Urinary bladder (tissue), 4 donors: Measurements from ENCODE around the gene MIER2. TPM values are rescaled to one million over a fixed set of nuclear protein-coding genes. Genes with fewer than 3 reads are reported as not detected.
"Not testable (repeated sequence)": the region's sequence is repeated elsewhere in the genome, so short reads cannot be mapped to it uniquely, and the experiment has no call there.

Experiments used
- DNase-seq: peaks from one replicate; pipeline ENCODE4 v3.0.0-alpha.2; 2015; ENCODE audit errors: extremely low spot score
- H3K27ac ChIP-seq: one replicate; pipeline ENCODE4 v1.5.1; 2013; ENCODE audit warnings: low read depth, mild to moderate bottlenecking, moderate library complexity
- H3K36me3 ChIP-seq: one replicate; pipeline ENCODE4 v1.6.1; 2013; ENCODE audit warnings: mild to moderate bottlenecking, moderate library complexity; ENCODE audit not compliant: insufficient read depth
- H3K4me1 ChIP-seq: one replicate; pipeline ENCODE4 v1.6.1; 2013; ENCODE audit warnings: mild to moderate bottlenecking, moderate library complexity; ENCODE audit not compliant: insufficient read depth
- H3K4me3 ChIP-seq: one replicate; pipeline ENCODE4 v1.5.1; 2013; ENCODE audit warnings: low read depth, low read length
- WGBS: extraction: QIAGEN DNeasy Blood & Tissue Kit; methylation state at CpG from one replicate; pipeline ENCODE4 v1.1.7; 2013; 5-methylcytosine and 5-hydroxymethylcytosine counted together
- polyA plus RNA-seq: library from polyadenylated mRNA; stranded (reverse); fragments of 200-250 nt; gene quantifications from one replicate; pipeline ENCODE4 v1.2.3, GENCODE V29; 2013
- total RNA-seq: library from RNA; depleted of rRNA; stranded (reverse); fragments of >200 nt; gene quantifications from one replicate; pipeline ENCODE4 v1.2.3, GENCODE V29; 2014
- donor health status: healthy with polysubstance abuse.
- donor health status: healthy.

MIER2 gene
- 16.0 TPM for total RNA-seq
- 30.4 TPM for polyA plus RNA-seq

DNA sequence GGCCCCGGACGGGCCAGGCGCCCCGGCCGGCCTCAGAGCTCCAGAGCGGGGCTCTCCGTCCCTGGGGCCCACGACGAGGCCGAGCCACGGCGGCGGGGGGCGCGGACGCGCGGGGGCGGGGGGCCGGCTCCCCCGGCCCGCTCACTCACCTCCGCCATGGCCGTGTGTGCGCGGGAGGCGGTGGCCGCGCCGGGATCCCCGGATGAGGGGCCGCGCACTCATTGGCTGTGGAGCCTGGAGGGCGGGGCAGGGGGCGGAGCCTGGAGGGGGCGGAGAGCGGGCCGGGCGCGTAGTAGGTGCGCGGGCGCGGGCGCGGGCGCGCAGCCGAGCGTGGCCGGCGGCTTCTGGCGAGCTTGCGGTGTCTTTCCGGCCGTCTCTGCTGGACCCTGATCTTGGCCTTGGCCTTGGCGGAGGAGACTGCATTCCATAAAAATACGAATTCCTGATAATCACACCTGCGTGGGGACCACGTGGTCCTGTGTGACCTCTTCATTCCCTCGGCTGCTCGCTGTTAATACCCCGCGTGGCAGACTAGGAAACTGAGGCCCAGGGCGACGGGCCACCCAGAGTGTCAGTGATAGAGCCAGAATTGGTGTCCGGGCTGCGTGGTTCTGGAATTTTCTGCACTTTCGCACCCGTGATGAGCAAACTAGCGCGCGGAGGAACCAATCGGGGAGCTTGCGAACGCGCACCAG is at the start of gene MIER2:
Gene MIER2, minus strand, starts transcription at position 172 of the 695 bp plus-strand sequence. Its CDS starts 14 bp downstream, at position 158.
- Histone ChIP-seq H3K27ac (no peak within 1 kb of the TSS), H3K4me1 (no peaks in the 10 kb centered on the region), H3K4me3 (peak within 1 kb of the TSS; percentile 94), H3K36me3 (no peaks in the 10 kb centered on the region)
- 5% methylated on average over 77 of the region's 77 CpGs for WGBS
- DNase-seq, result no peak

- not testable (repeated sequence) for DNase-seq, H3K27ac ChIP-seq, H3K36me3 ChIP-seq, H3K4me1 ChIP-seq, H3K4me3 ChIP-seq
These were observed 49.0 kb upstream of the MIER2 start for GRCh38 chr19:393560-393959.

DNA sequence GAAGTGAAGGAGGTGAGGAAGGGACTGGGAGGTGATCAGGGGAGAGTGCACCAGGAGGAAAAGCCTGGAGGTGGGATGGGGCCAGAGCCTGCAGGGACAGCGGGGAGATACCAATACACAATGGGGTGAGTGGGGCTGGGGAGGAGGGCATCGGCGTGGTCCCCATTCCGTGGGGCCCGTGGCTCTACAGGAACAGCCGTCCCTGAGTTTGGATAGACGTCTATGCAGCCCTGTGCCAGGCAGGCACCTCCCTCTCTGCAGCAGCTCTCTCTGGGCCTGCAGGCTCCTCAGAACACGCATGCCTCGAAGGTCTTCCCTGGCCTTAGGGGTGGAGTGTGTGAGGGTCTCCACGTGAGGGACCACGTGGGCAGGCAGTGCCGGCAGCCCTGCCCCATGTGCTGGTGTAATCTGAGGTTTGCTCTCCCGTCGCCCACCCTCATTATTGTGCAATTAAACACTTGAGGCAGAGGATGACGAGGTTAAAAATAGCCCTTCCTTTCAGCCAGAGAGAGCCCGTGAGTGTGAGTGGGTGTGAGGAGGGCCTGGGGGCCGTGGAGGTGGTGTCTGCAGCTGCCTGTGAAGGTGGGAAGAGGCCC is 47.9 kb upstream of the MIER2 start:
- 54% methylated on average over 17 of the region's 17 CpGs for WGBS
- H3K36me3 ChIP-seq, result no peaks in the 10 kb centered on the region
- no peak for DNase-seq
- no peak overlapping the region for H3K4me3 ChIP-seq
- H3K4me1 ChIP-seq, result no peaks in the 10 kb centered on the region
- no peak overlapping the region for H3K27ac ChIP-seq

GRCh38 chr19:391726-392374 is 47.3 kb upstream of the MIER2 start:
- WGBS, result 89% methylated on average over 30 of the region's 30 CpGs
- H3K36me3 ChIP-seq, result no peaks in the 10 kb centered on the region
- H3K27ac ChIP-seq, result no peak overlapping the region
- no peak overlapping the region for H3K4me3 ChIP-seq
- no peaks in the 10 kb centered on the region for H3K4me1 ChIP-seq
- no peak for DNase-seq

DNA sequence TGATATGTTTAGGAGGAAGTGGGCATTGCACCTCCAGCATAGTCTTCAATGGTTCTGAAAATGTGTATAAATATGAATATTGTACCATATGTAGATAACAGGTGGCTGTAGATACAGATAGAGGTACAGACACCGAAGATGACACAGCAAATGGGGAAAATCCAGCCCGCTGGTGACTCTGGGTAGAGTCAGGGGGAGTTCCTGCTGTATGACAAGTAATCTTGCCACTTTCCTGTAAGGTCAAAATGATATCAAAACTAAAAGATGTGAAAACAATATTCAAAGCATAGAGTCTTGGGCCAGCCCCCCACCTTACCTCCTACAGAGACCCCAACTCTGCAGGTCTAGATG is 46.6 kb upstream of the MIER2 start:
- Histone ChIP-seq H3K27ac (no peak overlapping the region), H3K4me3 (no peak overlapping the region), H3K4me1 (no peaks in the 10 kb centered on the region), H3K36me3 (no peaks in the 10 kb centered on the region)
- WGBS, result 80% methylated on average over 2 of the region's 2 CpGs
- DNase-seq, result no peak

GRCh38 chr19:390386-391206 is 46.0 kb upstream of the MIER2 start:
- no peak overlapping the region for H3K4me3 ChIP-seq
- whole genome bisulfite sequencing, result 71% methylated on average over 30 of the region's 30 CpGs
- H3K27ac ChIP-seq, result no peak overlapping the region
- H3K4me1 ChIP-seq, result no peaks in the 10 kb centered on the region
- no peaks in the 10 kb centered on the region for H3K36me3 ChIP-seq
- DNase-seq, result no peak

GRCh38 chr19:389935-390289 is 45.3 kb upstream of the MIER2 start:
- WGBS, result 86% methylated on average over 12 of the region's 12 CpGs
- DNase-seq, result no peak
- Histone ChIP-seq H3K36me3 (no peaks in the 10 kb centered on the region), H3K4me3 (no peak overlapping the region), H3K27ac (no peak overlapping the region), H3K4me1 (no peaks in the 10 kb centered on the region)

- no peaks in the 10 kb centered on the region for H3K4me1 ChIP-seq
- DNase-seq, result no peak
- H3K27ac ChIP-seq, result no peak overlapping the region
- H3K4me3 ChIP-seq, result no peak overlapping the region
- H3K36me3 ChIP-seq, result no peaks in the 10 kb centered on the region
- 55% methylated on average over 21 of the region's 21 CpGs for WGBS
These were observed 44.8 kb upstream of the MIER2 start for GRCh38 chr19:389255-389934.

DNA sequence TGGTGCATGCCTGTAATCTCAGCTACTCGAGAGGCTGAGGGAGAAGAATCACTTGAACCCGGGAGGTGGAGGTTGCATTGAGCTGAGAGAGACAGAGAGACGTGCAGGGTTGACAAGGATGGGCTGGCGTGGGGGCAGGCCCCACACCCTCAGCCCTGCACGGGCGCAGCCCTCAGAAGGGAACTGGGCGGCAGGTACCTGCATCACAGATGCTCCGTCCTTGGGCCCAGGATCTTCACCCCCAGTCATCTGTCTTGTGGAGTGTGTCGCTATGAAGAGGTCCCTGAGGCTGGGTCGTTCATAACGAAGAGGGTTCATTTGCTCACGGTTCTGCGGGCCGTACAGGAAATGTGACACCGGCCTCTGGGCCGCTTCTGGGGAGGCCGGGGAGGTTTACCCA is 44.1 kb upstream of the MIER2 start:
- H3K27ac ChIP-seq, result no peak overlapping the region
- H3K4me3 ChIP-seq, result no peak overlapping the region
- DNase-seq, result no peak
- 81% methylated on average over 17 of the region's 17 CpGs for WGBS
- H3K4me1 ChIP-seq, result no peaks in the 10 kb centered on the region
- H3K36me3 ChIP-seq, result no peaks in the 10 kb centered on the region

GRCh38 chr19:387777-388176 is 43.2 kb upstream of the MIER2 start:
- no peaks in the 10 kb centered on the region for H3K4me1 ChIP-seq
- no peak overlapping the region for H3K4me3 ChIP-seq
- no peaks in the 10 kb centered on the region for H3K36me3 ChIP-seq
- H3K27ac ChIP-seq, result no peak overlapping the region
- WGBS, result 87% methylated on average over 19 of the region's 21 CpGs
- no peak for DNase-seq

DNA sequence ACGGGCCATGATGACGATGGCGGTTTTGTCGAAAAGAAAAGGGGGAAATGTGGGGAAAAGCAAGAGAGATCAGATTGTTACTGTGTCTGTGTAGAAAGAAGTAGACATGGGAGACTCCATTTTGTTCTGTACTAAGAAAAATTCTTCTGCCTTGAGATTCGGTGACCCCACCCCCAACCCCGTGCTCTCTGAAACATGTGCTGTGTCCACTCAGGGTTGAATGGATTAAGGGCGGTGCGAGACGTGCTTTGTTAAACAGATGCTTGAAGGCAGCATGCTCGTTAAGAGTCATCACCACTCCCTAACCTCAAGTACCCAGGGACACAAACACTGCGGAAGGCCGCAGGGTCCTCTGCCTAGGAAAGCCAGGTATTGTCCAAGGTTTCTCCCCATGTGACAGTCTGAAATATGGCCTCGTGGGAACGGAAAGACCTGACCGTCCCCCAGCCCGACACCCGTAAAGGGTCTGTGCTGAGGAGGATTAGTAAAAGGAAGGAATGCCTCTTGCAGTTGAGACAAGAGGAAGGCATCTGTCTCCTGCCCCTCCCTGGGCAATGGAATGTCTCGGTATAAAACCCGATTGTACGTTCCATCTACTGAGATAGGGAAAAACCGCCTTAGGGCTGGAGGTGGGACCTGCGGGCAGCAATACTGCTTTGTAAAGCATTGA is 42.2 kb upstream of the MIER2 start:
- not testable (repeated sequence) for H3K4me1 ChIP-seq, DNase-seq, H3K27ac ChIP-seq, H3K4me3 ChIP-seq, H3K36me3 ChIP-seq
- WGBS, result 23% methylated on average over 16 of the region's 22 CpGs

- not testable (repeated sequence) for H3K4me3 ChIP-seq
These were observed 41.6 kb upstream of the MIER2 start for GRCh38 chr19:386189-386588.

DNA sequence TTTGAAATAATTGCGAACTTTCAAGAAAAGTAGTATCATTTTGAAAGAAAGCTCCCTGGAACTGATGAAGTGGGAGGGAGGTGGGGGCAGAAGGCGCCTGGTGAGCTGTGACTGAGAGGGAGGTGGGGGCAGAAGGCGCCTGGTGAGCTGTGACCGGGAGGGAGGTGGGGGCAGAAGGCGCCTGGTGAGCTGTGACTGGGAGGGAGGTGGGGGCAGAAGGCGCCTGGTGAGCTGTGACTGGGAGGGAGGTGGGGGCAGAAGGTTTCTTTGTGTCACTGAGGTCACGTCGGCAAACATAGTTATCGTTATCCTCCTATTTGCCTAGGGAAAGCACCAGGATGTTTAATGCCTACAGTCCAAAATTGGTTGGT is 40.2 kb upstream of the MIER2 start:
- Histone ChIP-seq H3K4me3 (no peak overlapping the region), H3K4me1 (no peaks in the 10 kb centered on the region), H3K36me3 (no peaks in the 10 kb centered on the region), H3K27ac (no peak overlapping the region)
- no peak for DNase-seq
- 74% methylated on average over 9 of the region's 9 CpGs for WGBS

More at GRCh38 chr19:386189-386588, 41.6 kb upstream of the MIER2 start:
- not testable (repeated sequence) for H3K4me1 ChIP-seq, H3K36me3 ChIP-seq, DNase-seq, H3K27ac ChIP-seq
- 55% methylated on average over 8 of the region's 8 CpGs for WGBS
